Upper lobe of right lung (tissue), 1 donor: ENCODE results near the gene SAP30BP. TPM values are rescaled to one million over a fixed set of nuclear protein-coding genes. Genes with fewer than 3 reads are reported as not detected.

Experiments
- ATAC-seq: fragments of 200-7000 bp; cut with Tn5 transposase; one replicate; pipeline ENCODE4 v1.9.1; 2020; ENCODE audit warnings: mild to moderate bottlenecking, moderate library complexity
- DNase-seq: peaks from one replicate; pipeline ENCODE4 v3.0.0-alpha.2; 2020
- H3K27ac ChIP-seq: fragments of 200-600 bp; one replicate; pipeline ENCODE4 v1.8.0; 2022
- H3K27me3 ChIP-seq: fragments of 200-600 bp; one replicate; pipeline ENCODE4 v1.8.0; 2022; ENCODE audit warnings: mild to moderate bottlenecking
- H3K36me3 ChIP-seq: fragments of 200-600 bp; one replicate; pipeline ENCODE4 v1.8.0; 2022
- H3K4me1 ChIP-seq: fragments of 200-600 bp; one replicate; pipeline ENCODE4 v1.8.0; 2022
- H3K4me3 ChIP-seq: fragments of 200-600 bp; one replicate; pipeline ENCODE4 v1.8.0; 2022; ENCODE audit warnings: mild to moderate bottlenecking
- H3K9me3 ChIP-seq: fragments of 200-600 bp; one replicate; pipeline ENCODE4 v1.8.0; 2022
- intact Hi-C: fragments of 100-400 bp; cut with DNase I; formaldehyde crosslinking; loops from one replicate; pipeline ENCODE4 v1.11.0; 2022
- total RNA-seq: library from RNA; stranded (reverse); fragmentation: NEBNext Ultra II Directional; extraction: Animal tissue kit (Norgen Biotek cat#: 25700); gene quantifications from one replicate; pipeline ENCODE4 v1.2.1, GENCODE V29; 2021
- TF ChIP-seq, protein P1 (sequence below): fragments of 200-600 bp; IDR thresholded peaks from one replicate; pipeline ENCODE4 v1.8.0; 2022; ENCODE audit warnings: antibody characterized with exemption
- donor health status: DM: no; HTN: yes; CAD: no; lungs with severe emphysema.

SAP30BP gene
- total RNA-seq, 1 donor from 2014 or later = 71.4 TPM

DNA sequence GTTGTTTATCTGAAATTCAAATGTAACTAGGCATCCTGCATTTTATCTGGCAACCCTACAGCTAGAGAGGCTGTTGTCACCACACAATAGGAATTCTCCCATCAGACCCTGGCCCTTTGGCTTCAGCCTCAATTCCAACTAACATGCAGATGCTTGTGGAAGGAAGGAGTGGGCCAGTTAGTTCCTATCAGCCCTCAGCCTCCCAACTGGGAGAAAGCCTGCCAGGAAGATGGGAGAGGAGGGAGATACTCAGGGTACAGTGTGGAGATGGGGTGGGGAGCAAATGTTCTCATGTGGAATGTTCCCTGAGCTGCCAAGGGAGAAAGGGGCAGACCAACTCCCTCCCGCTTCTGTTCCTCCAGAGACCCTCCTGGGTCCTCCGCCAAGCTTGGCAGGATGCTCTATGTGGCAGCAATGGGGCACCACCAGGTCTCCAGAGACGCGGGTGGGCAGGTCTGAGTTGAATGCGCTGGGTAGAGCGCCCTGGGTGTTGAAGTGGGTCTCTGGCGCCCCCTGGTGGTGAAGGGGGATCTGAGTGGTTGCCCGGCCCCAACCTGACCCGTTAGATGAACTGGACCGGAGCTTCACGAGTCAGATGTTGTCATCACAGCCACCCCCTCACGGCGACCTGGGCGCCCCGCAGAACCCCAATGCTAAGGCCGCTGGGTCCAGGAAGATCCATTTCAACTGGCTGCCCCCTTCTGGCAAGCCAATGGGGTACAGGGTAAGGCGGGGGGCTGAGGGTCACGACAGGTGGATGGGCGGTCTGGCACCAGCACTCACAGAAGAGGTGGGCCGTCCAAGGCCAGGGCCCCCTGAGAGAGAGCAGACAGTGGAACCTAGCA is 82.6 kb downstream of the SAP30BP start:
- TF ChIP-seq, protein P1, sequence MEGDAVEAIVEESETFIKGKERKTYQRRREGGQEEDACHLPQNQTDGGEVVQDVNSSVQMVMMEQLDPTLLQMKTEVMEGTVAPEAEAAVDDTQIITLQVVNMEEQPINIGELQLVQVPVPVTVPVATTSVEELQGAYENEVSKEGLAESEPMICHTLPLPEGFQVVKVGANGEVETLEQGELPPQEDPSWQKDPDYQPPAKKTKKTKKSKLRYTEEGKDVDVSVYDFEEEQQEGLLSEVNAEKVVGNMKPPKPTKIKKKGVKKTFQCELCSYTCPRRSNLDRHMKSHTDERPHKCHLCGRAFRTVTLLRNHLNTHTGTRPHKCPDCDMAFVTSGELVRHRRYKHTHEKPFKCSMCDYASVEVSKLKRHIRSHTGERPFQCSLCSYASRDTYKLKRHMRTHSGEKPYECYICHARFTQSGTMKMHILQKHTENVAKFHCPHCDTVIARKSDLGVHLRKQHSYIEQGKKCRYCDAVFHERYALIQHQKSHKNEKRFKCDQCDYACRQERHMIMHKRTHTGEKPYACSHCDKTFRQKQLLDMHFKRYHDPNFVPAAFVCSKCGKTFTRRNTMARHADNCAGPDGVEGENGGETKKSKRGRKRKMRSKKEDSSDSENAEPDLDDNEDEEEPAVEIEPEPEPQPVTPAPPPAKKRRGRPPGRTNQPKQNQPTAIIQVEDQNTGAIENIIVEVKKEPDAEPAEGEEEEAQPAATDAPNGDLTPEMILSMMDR = peak; percentile 96
- Histone ChIP-seq H3K27ac (no peak overlapping the region), H3K4me1 (peaks cover 23% of the 10 kb centered on the region), H3K9me3 (no peaks in the 10 kb centered on the region), H3K27me3 (no peaks in the 10 kb centered on the region), H3K4me3 (no peak overlapping the region), H3K36me3 (no peaks in the 10 kb centered on the region)
- intact Hi-C loops = loop anchor here (5.0 kb wide), 1 partner anchor 72 kb away; no protein-coding TSS in a partner anchor
- peak; percentile 79 for ATAC-seq
- DNase-seq = peak; percentile 93

DNA sequence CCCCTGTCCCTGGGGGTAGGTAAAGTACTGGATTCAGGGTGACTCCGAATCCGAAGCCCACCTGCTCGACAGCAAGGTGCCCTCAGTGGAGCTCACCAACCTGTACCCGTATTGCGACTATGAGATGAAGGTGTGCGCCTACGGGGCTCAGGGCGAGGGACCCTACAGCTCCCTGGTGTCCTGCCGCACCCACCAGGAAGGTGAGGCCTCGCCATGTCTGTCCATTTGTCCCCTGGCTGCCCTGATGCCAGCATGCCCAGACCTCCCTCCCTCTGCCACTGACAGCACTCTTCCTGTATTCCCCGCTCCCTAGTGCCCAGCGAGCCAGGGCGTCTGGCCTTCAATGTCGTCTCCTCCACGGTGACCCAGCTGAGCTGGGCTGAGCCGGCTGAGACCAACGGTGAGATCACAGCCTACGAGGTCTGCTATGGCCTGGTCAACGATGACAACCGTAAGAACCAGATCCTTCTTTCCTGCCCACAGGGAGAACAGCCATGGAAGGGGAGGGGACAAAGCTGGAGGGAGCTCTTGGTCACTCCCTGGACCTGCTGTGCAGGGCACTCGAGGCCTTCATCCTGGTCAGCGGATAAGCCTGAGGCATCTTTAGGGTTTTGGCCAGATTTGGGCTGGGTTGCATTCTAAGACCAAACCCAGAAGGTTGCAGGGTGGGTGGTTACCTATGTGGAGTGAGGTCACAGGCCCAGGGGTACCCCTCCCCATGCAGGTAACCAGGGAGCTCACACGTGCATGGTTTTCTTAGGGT is 83.7 kb downstream of the SAP30BP start:
- Histone ChIP-seq H3K27ac (no peak overlapping the region), H3K27me3 (no peaks in the 10 kb centered on the region), H3K9me3 (no peaks in the 10 kb centered on the region), H3K4me1 (peaks cover 23% of the 10 kb centered on the region), H3K4me3 (no peak overlapping the region), H3K36me3 (no peaks in the 10 kb centered on the region)
- TF ChIP-seq, protein P1 = no peak
- ATAC-seq (no peak), DNase-seq (no peak)
- intact Hi-C loops = loop anchor here (5.0 kb wide), 1 partner anchor 74 kb away; no protein-coding TSS in a partner anchor

DNA sequence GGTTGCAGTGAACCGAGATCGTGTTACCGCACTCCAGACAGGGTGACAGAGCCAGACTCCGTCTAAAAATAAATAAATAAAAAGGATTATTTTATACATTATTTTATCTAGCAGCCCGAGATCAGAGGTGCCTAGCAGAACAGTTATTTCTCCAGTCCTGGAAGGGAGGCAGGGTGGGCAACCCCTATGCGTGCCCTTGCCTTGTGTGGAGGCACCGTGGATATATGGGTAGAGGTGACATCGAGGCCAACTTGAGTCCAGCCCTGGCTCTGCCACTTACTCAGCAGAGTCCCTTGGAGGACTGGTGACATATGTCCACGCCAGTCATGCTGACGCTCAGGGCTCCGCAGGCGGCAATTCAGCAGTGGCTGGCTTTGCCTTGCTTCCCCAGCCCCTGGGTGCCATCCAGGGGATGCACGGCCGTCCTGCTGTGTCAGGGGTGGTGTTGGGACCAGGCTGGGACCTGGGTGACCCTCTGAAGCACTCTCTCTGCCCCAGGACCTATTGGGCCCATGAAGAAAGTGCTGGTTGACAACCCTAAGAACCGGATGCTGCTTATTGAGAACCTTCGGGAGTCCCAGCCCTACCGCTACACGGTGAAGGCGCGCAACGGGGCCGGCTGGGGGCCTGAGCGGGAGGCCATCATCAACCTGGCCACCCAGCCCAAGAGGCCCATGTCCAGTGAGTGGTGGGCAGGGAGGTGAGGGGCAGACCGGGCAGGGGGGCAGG is 84.7 kb downstream of the SAP30BP start:
- ATAC-seq = no peak
- Histone ChIP-seq H3K27ac (no peak overlapping the region), H3K9me3 (no peaks in the 10 kb centered on the region), H3K4me3 (no peak overlapping the region), H3K4me1 (peaks cover 23% of the 10 kb centered on the region), H3K36me3 (no peaks in the 10 kb centered on the region), H3K27me3 (no peaks in the 10 kb centered on the region)
- DNase-seq = no peak
- intact Hi-C loops = loop anchor here (5.0 kb wide), 1 partner anchor 75 kb away; no protein-coding TSS in a partner anchor
- TF ChIP-seq, protein P1 = no peak

DNA sequence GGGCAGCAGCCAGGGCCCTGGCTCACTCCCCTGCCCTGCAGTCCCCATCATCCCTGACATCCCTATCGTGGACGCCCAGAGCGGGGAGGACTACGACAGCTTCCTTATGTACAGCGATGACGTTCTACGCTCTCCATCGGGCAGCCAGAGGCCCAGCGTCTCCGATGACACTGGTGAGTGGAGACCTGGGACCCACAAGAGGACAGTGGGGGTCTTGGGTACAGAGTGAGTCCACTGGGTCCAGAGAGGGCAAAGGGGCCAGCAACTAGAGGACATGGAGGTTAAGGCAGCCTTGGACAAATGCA is 85.2 kb downstream of the SAP30BP start:
- Histone ChIP-seq H3K27me3 (no peaks in the 10 kb centered on the region), H3K27ac (no peak overlapping the region), H3K9me3 (no peaks in the 10 kb centered on the region), H3K36me3 (peaks cover under 1% of the 10 kb centered on the region), H3K4me3 (no peak overlapping the region), H3K4me1 (peaks cover 22% of the 10 kb centered on the region)
- intact Hi-C loops = loop anchor here (5.0 kb wide), 1 partner anchor 75 kb away; no protein-coding TSS in a partner anchor
- DNase-seq = no peak
- TF ChIP-seq, protein P1 = no peak
- no peak for ATAC-seq

DNA sequence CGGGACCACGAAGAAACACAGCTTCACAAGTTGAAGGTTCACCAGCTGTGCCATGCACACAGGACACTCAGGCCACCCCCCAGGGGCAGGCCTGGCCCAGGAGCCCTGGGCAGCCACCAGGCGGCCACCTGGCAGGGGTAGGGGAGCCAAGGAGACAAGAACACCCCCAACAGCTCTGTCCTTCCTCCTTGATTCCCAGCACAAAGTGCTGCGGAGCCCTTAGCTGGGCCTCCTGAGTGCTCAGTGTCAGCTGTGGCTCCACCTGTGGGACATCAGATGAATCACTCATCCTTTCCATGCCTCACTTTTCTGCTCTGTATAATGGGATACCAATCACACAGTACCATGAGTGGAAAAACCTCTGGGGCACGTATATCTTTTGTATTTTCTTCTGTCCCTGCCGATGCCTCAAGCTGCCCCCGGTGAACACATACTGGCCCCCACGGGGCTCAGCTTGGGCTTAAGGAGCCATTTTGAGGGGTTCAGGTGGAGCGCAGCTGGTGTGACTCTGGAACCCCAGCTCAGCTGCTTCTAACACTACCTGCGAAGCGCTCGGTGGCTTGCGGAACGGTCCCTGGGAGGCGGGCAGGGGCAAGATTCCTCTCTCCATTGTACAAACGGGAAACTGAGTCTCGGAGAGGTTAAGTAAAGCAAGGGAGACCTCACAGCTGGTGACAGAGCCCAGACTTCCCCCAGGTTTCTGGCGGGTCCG is 85.8 kb downstream of the SAP30BP start:
- peaks cover 6% of the 10 kb centered on the region for H3K36me3 ChIP-seq
- peak overlapping the region; percentile 51 for H3K4me3 ChIP-seq
- H3K27ac ChIP-seq = no peak overlapping the region
- H3K27me3 ChIP-seq = no peaks in the 10 kb centered on the region
- DNase-seq = no peak
- intact Hi-C loops = loop anchor here (5.0 kb wide), 1 partner anchor 76 kb away; no protein-coding TSS in a partner anchor
- ATAC-seq = no peak
- no peaks in the 10 kb centered on the region for H3K9me3 ChIP-seq
- peaks cover 16% of the 10 kb centered on the region for H3K4me1 ChIP-seq
- TF ChIP-seq, protein P1 = no peak
